Fibroblast of the conjunctiva (primary cell): ENCODE data around the gene E4F1.
"Not testable (repeated sequence)": the region's sequence is repeated elsewhere in the genome, so short reads cannot be mapped to it uniquely, and the experiment has no call there.

Source experiments
- DNase-seq: peaks from one replicate; pipeline ENCODE4 v3.0.0-alpha.2; 2010; ENCODE audit warnings: low read depth

E4F1 gene

GRCh38 chr16:2231016-2231931, 7.9 kb downstream of the E4F1 start:
- no peak for DNase-seq

DNA sequence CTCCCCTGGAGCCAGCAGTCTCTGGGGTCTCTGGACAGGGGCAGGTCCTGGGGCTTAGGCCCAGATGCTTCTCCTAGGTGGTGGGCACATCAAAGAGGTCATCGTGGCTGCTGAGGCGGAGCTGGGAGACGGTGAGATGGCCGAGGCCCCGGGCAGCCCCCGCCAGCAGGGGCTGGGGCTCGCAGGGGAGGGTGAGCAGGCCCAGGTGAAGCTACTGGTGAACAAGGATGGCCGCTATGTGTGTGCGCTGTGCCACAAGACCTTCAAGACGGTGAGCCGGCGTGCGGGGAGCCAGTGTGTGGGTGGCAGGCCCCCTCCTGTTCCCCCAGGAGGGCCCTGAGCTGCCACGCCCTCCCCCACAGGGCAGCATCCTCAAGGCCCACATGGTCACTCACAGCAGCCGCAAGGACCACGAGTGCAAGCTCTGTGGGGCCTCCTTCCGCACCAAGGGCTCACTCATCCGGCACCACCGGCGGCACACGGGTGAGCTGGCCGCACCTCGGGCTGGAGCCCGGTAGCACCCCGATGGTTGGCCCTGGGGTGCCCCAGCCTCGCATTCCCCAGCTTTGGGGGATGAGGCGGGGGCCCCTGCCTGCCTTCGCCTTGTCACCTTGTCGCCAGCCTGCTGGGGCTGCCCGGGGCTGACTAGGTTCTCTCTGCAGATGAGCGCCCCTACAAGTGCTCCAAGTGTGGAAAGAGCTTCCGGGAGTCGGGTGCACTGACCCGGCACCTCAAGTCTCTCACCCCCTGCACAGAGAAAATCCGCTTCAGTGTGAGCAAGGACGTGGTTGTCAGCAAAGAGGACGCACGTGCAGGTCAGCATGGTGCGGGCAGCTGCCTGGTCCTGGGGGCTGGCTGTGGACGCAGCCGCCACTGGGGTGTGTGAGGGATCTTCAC, 9.0 kb downstream of the E4F1 start:
- DNase-seq, result no peak

DNA sequence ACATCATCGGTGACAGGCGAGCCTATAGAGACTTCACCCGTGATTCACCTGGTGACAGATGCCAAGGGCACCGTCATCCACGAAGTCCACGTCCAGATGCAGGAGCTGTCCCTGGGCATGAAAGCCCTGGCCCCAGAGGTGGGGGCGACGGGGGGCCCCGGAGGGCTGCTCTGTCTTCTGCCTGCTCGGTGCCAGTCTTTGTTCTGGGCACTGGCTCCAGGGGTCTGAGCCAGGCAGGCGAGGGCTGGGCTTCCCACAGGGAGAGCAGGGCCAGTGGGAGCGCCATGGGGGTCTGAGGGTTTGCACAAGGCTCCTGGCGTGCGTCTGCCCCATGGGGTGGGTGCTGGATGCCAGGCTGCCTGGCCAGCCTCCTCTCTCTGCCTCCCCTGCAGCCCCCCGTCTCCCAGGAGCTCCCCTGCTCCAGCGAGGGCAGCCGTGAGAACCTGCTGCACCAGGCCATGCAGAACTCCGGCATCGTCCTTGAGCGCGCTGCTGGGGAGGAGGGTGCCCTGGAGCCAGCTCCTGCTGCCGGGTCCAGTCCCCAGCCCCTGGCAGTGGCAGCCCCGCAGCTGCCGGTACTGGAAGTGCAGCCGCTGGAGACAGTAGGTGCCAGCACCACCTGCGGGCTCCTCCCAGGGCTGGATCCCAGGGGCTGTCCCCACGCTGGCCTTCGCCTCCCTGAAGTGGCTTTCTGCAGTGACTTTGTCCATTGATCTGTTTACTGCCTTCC, 9.8 kb downstream of the E4F1 start:
- DNase-seq, result no peak

GRCh38 chr16:2233872-2234812, 10.8 kb downstream of the E4F1 start:
- no peak for DNase-seq

DNA sequence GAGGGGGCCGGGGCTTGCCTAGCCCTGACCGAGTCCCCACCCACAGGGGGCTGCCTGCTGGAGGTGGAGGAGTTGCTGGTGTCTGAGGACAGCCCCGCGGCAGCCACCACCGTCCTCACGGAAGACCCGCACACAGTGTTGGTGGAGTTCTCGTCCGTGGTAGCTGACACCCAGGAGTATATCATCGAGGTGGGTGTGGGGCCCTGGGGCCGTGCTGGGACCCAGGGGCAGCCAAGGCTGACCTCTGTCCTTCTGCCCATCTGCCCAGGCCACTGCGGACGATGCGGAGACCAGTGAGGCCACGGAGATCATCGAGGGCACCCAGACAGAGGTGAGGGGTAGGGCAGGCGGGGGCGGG, 11.4 kb downstream of the E4F1 start:
- DNase-seq, result no peak

DNA sequence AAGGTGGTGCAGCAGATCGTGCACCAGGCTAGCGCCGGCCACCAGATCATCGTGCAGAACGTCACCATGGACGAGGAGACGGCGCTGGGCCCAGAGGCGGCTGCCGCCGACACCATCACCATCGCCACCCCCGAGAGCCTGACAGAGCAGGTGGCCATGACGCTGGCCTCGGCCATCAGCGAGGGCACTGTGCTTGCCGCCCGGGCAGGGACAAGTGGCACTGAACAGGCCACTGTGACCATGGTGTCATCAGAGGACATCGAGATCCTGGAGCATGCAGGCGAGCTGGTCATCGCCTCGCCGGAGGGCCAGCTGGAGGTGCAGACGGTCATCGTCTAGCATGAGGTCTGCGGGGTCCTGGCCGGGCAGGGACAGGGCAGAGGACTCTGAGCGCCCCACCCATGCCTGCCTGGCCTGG, 11.9 kb downstream of the E4F1 start:
- no peak for DNase-seq

DNA sequence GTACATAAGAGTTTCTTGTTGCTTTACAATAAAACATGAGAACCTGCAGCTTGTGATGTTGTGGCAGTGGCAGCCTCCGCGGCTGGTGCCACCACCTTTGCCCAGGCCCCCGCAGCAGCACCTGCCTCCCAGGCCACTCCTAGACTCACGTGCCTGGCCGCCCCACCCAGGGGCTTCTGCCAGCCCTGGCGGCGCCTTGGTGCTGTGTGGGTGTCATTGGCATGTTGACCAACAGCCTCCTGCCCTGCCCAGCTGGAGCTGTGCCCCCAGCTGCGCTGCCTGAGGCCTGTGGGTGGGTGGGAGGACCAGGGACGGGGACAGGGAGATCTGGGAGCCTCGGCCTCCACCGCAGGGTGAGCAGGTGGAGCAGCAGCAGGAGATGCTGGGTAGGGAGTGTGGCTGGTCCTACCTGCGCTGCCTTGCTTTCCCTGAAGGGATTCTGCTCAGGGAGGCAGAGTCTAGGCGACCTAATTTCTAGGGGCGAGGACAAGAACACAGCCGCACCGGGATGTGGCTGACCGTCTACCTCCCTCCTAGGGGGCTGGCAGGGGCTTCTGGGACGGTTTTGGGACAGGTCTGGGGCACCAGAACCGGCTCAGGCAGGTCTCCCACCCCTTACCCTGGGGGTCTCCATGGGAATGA, 12.4 kb downstream of the E4F1 start:
- DNase-seq, result no peak

DNA sequence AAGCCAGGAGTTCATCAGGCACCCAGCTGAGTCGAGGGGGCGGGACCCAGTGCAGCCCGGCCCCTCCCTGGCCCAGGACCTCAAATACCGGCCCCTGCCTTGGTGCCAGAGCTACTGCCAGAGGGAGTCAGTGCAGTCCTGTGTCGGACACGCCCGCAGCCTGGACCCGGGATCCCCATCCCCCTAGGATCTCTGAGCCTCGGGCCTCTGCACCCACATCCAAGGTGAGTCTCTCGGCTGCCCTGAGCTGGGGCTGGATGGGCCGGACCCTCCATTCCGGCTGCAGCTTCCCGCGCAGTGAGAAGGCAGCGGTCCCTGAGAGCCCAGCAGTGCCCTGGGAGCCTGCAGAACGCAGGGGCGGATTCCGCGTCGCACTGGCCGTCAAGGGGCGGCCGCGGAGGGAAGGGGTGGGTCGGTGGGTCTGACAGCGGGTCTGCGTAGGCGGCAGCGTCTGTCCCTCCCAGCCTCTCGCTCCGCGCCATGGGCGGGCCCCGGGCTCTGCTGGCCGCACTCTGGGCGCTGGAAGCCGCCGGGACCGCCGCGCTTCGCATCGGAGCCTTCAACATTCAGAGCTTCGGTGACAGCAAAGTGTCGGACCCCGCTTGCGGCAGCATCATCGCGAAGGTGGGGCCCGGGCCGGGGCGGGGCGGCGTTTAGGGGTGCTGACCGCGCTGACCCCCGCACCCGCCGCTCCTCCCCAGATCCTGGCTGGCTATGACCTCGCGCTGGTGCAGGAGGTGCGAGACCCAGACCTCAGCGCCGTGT, 13.1 kb downstream of the E4F1 start, which contains the start of gene DNASE1L2:
Gene DNASE1L2 (plus strand): TSS at position 108 of the 765 bp plus-strand sequence. CDS start 373 bp downstream, at position 481.
- DNase-seq, result no peak

- DNase-seq, result no peak
Observed at GRCh38 chr16:2237102-2237482, 13.7 kb downstream of the E4F1 start.

GRCh38 chr16:2237493-2238149, 14.2 kb downstream of the E4F1 start:
- no peak for DNase-seq

GRCh38 chr16:2238150-2238837, 14.9 kb downstream of the E4F1 start:
- DNase-seq, result no peak

DNA sequence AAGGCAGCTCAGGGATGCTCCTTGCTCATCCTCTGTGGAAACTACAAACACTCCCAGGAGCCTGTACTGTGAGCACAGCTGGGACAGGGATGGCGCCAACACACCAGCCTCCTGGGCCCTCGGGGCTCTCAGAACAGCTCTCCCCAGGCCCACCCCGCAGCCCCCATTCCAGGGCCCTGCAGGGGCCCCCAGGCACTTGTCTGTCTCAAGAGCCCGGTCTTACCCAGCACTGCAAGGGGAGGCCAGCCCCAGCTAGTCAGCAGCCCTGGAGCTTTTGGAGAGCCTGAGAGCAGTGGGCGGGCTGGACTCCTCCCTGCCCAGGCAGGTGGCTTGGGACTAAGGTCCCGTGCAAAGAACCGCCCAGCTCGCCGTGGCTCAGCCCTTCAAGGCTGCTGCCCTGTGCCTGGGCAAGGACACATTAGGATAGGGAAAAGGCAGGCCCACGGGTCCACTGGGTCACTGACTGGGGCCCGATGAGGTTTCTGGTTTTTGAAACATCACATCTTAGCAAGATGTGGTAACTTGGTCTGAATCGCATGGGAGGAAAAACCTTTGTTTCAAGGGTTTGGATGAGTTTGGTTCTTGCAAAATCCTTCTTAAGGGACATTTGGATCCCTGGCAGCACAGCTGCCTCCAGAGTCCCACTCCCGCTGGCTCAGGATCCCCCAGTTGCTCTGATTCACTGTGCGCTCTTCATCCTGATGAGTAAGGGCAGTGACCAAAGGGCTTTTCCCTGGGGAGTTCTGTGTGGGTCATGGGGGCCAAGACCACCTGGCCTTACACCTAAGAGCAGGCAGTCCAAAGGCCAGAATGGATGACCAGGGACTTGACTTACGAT, 15.7 kb downstream of the E4F1 start:
- DNase-seq, result no peak

GRCh38 chr16:2240331-2240730, 16.9 kb downstream of the E4F1 start:
- not testable (repeated sequence) for DNase-seq

GRCh38 chr16:2242598-2242997, 19.2 kb downstream of the E4F1 start:
- DNase-seq, result no peak

- DNase-seq, result no peak
Observed at GRCh38 chr16:2243031-2243528, 19.7 kb downstream of the E4F1 start.

DNA sequence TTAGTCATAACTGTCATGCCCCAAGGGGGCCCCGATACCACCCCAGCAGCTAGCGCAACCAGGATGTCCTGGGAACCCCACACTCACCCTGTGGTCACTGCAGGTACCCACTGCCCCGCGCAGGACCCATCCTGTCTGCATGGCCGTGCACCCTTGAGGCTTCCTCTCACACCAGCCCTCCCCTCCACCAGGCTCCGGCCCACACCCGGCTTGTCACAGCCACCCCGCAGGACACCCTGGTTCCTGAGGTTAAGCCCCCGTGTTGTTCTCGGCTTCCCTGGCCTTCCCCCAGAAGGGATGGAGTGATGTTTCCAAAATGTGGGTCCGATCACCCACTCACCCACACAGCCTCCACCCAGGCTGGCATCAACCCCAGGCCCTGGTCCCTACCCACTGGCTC, 20.4 kb downstream of the E4F1 start:
- no peak for DNase-seq

- no peak for DNase-seq
Observed at GRCh38 chr16:2244301-2244700, 20.9 kb downstream of the E4F1 start.
